Adrenal gland (tissue), 5 donors: Measurements from ENCODE around the gene NPIPB8.

Experiments
- CTCF ChIP-seq, 6 experiments: fragments of 450-650 bp in 4 of 6; fragments of 200-600 bp in 2 of 6; sonication (generic) in 1 of 6; IDR thresholded peaks; 1 replicate in 5 of 6; 2 replicates in 1 of 6; pipeline versions ENCODE4 v1.5.1 to v1.8.0; 2016 to 2021; ENCODE audit warnings: antibody characterized with exemption in 6 of 6, mild to moderate bottlenecking in 2 of 6, moderate library complexity in 1 of 6
- POLR2A ChIP-seq, 2 donors: fragments of 450-650 bp; IDR thresholded peaks; one replicate each; pipeline ENCODE4 v1.6.1; 2017; ENCODE audit warnings: antibody characterized with exemption in 2 of 2, mild to moderate bottlenecking in 2 of 2, moderate library complexity in 1 of 2
- donor health status: DM: no; HTN: no; CAD: no.

DNA sequence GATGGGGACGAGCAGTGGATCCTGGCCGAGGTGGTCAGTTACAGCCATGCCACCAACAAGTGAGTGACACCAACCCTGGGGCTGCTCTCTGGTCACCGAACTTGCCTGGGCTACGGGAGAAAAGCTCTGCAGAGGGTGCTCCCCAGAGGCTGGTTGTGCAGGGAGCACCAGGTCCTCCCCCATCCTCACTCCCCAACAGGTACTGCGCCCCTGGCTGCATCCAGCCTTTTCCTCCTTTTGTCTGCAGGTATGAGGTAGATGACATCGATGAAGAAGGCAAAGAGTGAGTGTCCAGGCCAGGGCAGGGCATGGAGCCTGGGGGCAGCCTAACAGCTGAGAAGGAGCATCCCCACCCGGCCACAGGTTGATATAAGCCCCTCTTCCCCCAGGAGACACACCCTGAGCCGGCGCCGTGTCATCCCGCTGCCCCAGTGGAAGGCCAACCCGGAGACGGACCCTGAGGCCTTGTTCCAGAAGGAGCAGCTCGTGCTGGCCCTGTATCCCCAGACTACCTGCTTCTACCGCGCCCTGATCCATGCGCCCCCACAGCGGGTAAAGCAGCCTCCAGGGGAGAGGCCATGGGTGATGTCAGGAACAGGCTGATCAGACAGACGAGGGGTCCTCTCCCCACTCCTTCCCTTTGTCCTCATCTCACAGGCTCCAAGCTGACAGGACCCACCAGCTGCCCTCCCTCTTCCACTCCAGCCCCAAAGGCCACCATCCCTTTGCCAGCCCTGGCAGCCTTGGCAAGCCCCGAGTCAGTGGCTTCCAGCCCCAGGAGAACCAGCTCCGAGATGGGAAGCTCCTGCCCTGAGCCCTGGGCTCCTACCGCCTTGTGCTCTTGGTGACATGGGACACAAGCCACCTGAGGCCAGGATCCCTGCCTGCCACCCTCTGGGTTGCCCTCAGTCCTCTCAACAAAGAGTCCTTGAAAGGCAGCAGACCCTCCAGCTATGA is 47.2 kb upstream of the NPIPB8 start:
- TF ChIP-seq CTCF (IDR thresholded peaks at IDR 0.05) (no peak), POLR2A (IDR thresholded peaks at IDR 0.05) (no peak)
